Gastrocnemius medialis (tissue), 4 donors: ENCODE data around the gene TBCCD1.

ENCODE experiments used
- CTCF ChIP-seq, 5 experiments: fragments of 450-650 bp in 3 of 5; fragments of 200-600 bp in 2 of 5; sonication (generic) in 2 of 5; IDR thresholded peaks in 4 of 5; conservative IDR thresholded peaks in 1 of 5; 1 replicate in 4 of 5; 2 replicates in 1 of 5; pipeline ENCODE4 v1.5.1; 2016 to 2019; ENCODE audit warnings: antibody characterized with exemption in 5 of 5, mild to moderate bottlenecking in 3 of 5, moderate library complexity in 3 of 5
- POLR2A ChIP-seq, 2 donors: fragments of 450-650 bp; IDR thresholded peaks; one replicate each; pipeline ENCODE4 v1.6.1; 2017; ENCODE audit warnings: antibody characterized with exemption in 2 of 2, mild to moderate bottlenecking in 2 of 2, moderate library complexity in 2 of 2

- TF ChIP-seq POLR2A (IDR thresholded peaks at IDR 0.05) (no peak), CTCF (IDR thresholded peaks at IDR 0.05 in 4 of 5, conservative IDR thresholded peaks at IDR 0.05 in 1 of 5) (no peak)
Measured at GRCh38 chr3:186529201-186529999, 37.7 kb downstream of the TBCCD1 start.
